Smooth muscle cell (in vitro differentiated cells): ENCODE measurements around the gene FRMPD2. TPM values are rescaled to one million over a fixed set of nuclear protein-coding genes. Genes with fewer than 3 reads are reported as not detected.

Source experiments
- DNase-seq: peaks from one replicate; lab custom pipeline; 2025; ENCODE audit not compliant: unreplicated experiment; lab: John Stamatoyannopoulos, UW
- H2AFZ ChIP-seq: fragments of 200-600 bp; sonication (generic); 2 replicates; pipeline ENCODE4 v1.6.0; 2016; ENCODE audit warnings: antibody characterized with exemption, low read depth, mild to moderate bottlenecking
- H3F3A ChIP-seq: fragments of 200-600 bp; sonication (generic); 2 replicates; pipeline ENCODE4 v1.6.0; 2017; ENCODE audit warnings: antibody characterized with exemption, low read depth
- H3K27ac ChIP-seq: fragments of 200-600 bp; sonication (generic); 2 replicates; pipeline ENCODE4 v1.5.1; 2016; ENCODE audit warnings: low read depth, mild to moderate bottlenecking
- H3K27me3 ChIP-seq: fragments of 200-600 bp; sonication (generic); 2 replicates; pipeline ENCODE4 v1.6.1; 2016; ENCODE audit warnings: low read depth, mild to moderate bottlenecking
- H3K36me3 ChIP-seq: fragments of 200-600 bp; sonication (generic); 2 replicates; pipeline ENCODE4 v1.5.1; 2016; ENCODE audit warnings: low read depth
- H3K4me1 ChIP-seq: fragments of 200-600 bp; sonication (generic); 2 replicates; pipeline ENCODE4 v1.5.1; 2016; ENCODE audit warnings: low read depth
- H3K4me2 ChIP-seq: fragments of 200-600 bp; sonication (generic); 2 replicates; pipeline ENCODE4 v1.6.0; 2016; ENCODE audit warnings: mild to moderate bottlenecking
- H3K4me3 ChIP-seq: fragments of 200-600 bp; sonication (generic); 2 replicates; pipeline ENCODE4 v1.5.1; 2016; ENCODE audit warnings: mild to moderate bottlenecking
- H3K79me2 ChIP-seq: fragments of 200-600 bp; sonication (generic); 2 replicates; pipeline ENCODE4 v1.6.0; 2016; ENCODE audit warnings: low read depth, mild to moderate bottlenecking
- H3K9ac ChIP-seq: fragments of 200-600 bp; sonication (generic); 2 replicates; pipeline ENCODE4 v1.6.0; 2016; ENCODE audit warnings: low read depth
- H3K9me3 ChIP-seq: fragments of 200-600 bp; sonication (generic); replicated peaks from 2 replicates; pipeline ENCODE4 v1.5.1; 2016; ENCODE audit warnings: low read depth
- H4K20me1 ChIP-seq: fragments of 200-600 bp; sonication (generic); 2 replicates; pipeline ENCODE4 v1.6.0; 2016; ENCODE audit warnings: low read depth
- CTCF ChIP-seq: fragments of 200-600 bp; sonication (generic); IDR thresholded peaks from 2 replicates; pipeline ENCODE4 v1.5.1; 2017; ENCODE audit warnings: borderline replicate concordance, mild to moderate bottlenecking, antibody characterized with exemption; ENCODE audit not compliant: insufficient read depth, poor library complexity, severe bottlenecking
- WGBS: methylation state at CpG from one replicate; pipeline ENCODE4 v1.1.7; 2016; ENCODE audit warnings: low lambda C conversion rate; 5-methylcytosine and 5-hydroxymethylcytosine counted together
- polyA plus RNA-seq: library from polyadenylated mRNA; unstranded; fragments of >200 nt; fragmentation: Nextera tagmentation; extraction: Ambion mirVana; gene quantifications from 2 replicates; pipeline ENCODE4 v1.2.1, GENCODE V29; 2016
- total RNA-seq: library from RNA; depleted of rRNA; stranded (reverse); fragments of >200 nt; gene quantifications from 2 replicates; pipeline ENCODE4 v1.2.3, GENCODE V29; 2014

Gene FRMPD2
- total and polyA plus RNA-seq, 2 experiments from 2014 or later = 0.18 TPM; not detected in 1

- Histone ChIP-seq H3K4me2 (no peak overlapping the region), H4K20me1 (no peaks in the 10 kb centered on the region), H3K79me2 (no peaks in the 10 kb centered on the region), H3K4me1 (peaks cover 10% of the 10 kb centered on the region), H3F3A (no peaks in the 10 kb centered on the region), H3K27me3 (no peaks in the 10 kb centered on the region), H2AFZ (no peak overlapping the region), H3K9ac (no peak overlapping the region), H3K36me3 (no peaks in the 10 kb centered on the region), H3K9me3 (no peaks in the 10 kb centered on the region), H3K4me3 (no peak overlapping the region), H3K27ac (no peak overlapping the region)
- no peak for TF ChIP-seq CTCF
- WGBS = 50% methylated on average over 1 of the region's 1 CpG
- DNase-seq = no peak
Measured at GRCh38 chr10:48194830-48195229, 79.7 kb downstream of the FRMPD2 start.

GRCh38 chr10:48193556-48193955 is 80.9 kb downstream of the FRMPD2 start:
- H2AFZ ChIP-seq = peak overlapping the region; percentile 82
- no peak overlapping the region for H3K27ac ChIP-seq
- no peaks in the 10 kb centered on the region for H4K20me1 ChIP-seq
- H3K4me3 ChIP-seq = no peak overlapping the region
- no peak overlapping the region for H3K9ac ChIP-seq
- H3K4me2 ChIP-seq = no peak overlapping the region
- WGBS = 51% methylated on average over 2 of the region's 2 CpGs
- no peak for DNase-seq
- no peaks in the 10 kb centered on the region for H3K9me3 ChIP-seq
- no peaks in the 10 kb centered on the region for H3K27me3 ChIP-seq
- TF ChIP-seq CTCF = no peak
- no peaks in the 10 kb centered on the region for H3K79me2 ChIP-seq
- H3F3A ChIP-seq = no peaks in the 10 kb centered on the region
- H3K36me3 ChIP-seq = no peaks in the 10 kb centered on the region
- peaks cover 10% of the 10 kb centered on the region for H3K4me1 ChIP-seq

GRCh38 chr10:48192881-48193450 is 81.5 kb downstream of the FRMPD2 start:
- H3K9ac ChIP-seq = no peak overlapping the region
- no peaks in the 10 kb centered on the region for H3K79me2 ChIP-seq
- no peak overlapping the region for H3K4me3 ChIP-seq
- H2AFZ ChIP-seq = peak overlapping the region; percentile 82
- DNase-seq = no peak
- no peaks in the 10 kb centered on the region for H3K36me3 ChIP-seq
- no peaks in the 10 kb centered on the region for H3F3A ChIP-seq
- H3K27ac ChIP-seq = no peak overlapping the region
- TF ChIP-seq CTCF = no peak
- WGBS = 57% methylated on average over 9 of the region's 9 CpGs
- H4K20me1 ChIP-seq = no peaks in the 10 kb centered on the region
- no peak overlapping the region for H3K4me2 ChIP-seq
- H3K9me3 ChIP-seq = no peaks in the 10 kb centered on the region
- H3K27me3 ChIP-seq = no peaks in the 10 kb centered on the region
- peaks cover 10% of the 10 kb centered on the region for H3K4me1 ChIP-seq
